Globus pallidus (tissue), 1 donor: ENCODE measurements around the gene ERCC6L.

Experiments used
- DNase-seq: peaks from one replicate; pipeline ENCODE4 v3.0.0-alpha.2; 2015; ENCODE audit warnings: low spot score

Gene ERCC6L, protein sequence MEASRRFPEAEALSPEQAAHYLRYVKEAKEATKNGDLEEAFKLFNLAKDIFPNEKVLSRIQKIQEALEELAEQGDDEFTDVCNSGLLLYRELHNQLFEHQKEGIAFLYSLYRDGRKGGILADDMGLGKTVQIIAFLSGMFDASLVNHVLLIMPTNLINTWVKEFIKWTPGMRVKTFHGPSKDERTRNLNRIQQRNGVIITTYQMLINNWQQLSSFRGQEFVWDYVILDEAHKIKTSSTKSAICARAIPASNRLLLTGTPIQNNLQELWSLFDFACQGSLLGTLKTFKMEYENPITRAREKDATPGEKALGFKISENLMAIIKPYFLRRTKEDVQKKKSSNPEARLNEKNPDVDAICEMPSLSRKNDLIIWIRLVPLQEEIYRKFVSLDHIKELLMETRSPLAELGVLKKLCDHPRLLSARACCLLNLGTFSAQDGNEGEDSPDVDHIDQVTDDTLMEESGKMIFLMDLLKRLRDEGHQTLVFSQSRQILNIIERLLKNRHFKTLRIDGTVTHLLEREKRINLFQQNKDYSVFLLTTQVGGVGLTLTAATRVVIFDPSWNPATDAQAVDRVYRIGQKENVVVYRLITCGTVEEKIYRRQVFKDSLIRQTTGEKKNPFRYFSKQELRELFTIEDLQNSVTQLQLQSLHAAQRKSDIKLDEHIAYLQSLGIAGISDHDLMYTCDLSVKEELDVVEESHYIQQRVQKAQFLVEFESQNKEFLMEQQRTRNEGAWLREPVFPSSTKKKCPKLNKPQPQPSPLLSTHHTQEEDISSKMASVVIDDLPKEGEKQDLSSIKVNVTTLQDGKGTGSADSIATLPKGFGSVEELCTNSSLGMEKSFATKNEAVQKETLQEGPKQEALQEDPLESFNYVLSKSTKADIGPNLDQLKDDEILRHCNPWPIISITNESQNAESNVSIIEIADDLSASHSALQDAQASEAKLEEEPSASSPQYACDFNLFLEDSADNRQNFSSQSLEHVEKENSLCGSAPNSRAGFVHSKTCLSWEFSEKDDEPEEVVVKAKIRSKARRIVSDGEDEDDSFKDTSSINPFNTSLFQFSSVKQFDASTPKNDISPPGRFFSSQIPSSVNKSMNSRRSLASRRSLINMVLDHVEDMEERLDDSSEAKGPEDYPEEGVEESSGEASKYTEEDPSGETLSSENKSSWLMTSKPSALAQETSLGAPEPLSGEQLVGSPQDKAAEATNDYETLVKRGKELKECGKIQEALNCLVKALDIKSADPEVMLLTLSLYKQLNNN

GRCh38 chrX:72238721-72239475 is at the start of gene ERCC6L:
Gene ERCC6L, minus strand, starts transcription at chrX:72239027. Its CDS starts 116 bp downstream, at chrX:72238911.
- DNase-seq: peak; percentile 75

DNA sequence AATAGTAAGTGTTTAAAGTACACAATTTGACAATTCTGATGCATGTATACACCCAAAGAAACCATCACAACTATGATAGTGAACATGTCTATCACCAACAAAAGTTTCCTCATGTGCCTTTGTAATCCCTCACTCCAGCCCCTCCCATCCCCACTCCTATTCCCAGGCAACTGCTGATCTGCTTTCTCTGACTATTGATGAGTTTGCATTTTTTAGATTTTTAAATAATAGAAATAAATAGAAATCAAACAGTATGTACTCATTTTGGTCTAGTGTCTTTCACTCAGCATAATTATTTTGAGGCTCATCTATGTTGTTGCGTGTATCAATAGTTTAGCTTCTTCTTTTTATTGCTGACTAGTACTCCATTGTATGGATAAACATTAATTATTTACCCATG is 43.5 kb upstream of the ERCC6L start:
- DNase-seq: no peak

GRCh38 chrX:72280321-72280845 is 41.6 kb upstream of the ERCC6L start:
- no peak for DNase-seq

GRCh38 chrX:72276478-72276953 is 37.7 kb upstream of the ERCC6L start:
- no peak for DNase-seq

GRCh38 chrX:72274526-72274925 is 35.7 kb upstream of the ERCC6L start:
- DNase-seq: no peak

GRCh38 chrX:72273718-72274117 is 34.9 kb upstream of the ERCC6L start:
- no peak for DNase-seq

DNA sequence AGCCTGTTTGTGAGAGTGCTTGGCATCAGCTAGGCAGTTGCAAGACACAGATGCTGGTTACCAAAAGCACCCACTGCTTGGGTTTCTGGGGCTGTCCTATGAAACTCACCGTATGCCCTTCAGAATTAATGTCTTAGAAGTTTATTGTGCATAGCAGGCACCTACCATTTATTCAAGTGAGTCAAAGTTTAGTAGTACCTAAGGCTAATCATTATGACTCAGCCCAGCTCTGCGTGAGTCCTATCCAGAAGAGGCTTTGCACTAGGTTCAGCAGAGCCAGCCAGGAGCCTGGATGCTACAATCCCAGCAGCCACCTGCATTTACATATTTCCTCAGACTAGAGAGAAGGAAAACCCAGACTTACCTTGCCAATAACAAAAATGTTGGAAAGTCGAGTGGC is 34.0 kb upstream of the ERCC6L start:
- no peak for DNase-seq

DNA sequence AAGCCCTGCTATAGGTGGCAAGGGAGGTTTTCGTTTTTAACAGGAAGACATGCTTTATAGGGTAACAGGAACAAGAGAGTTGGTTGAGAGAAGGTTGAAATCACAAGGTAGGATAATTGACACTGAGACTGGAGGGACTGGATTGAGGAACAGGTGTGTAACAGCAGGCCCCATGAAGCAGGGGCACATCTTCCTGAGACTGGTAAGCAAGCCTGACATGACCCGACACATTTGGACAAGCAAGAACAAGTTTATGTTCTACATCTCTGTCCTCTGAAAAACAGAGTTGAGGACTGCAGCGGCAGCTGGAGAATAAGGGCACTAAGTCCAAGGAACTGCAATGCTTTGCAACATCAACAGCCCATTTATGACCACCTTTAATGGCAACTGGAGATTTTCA is 33.0 kb upstream of the ERCC6L start:
- DNase-seq: no peak

DNA sequence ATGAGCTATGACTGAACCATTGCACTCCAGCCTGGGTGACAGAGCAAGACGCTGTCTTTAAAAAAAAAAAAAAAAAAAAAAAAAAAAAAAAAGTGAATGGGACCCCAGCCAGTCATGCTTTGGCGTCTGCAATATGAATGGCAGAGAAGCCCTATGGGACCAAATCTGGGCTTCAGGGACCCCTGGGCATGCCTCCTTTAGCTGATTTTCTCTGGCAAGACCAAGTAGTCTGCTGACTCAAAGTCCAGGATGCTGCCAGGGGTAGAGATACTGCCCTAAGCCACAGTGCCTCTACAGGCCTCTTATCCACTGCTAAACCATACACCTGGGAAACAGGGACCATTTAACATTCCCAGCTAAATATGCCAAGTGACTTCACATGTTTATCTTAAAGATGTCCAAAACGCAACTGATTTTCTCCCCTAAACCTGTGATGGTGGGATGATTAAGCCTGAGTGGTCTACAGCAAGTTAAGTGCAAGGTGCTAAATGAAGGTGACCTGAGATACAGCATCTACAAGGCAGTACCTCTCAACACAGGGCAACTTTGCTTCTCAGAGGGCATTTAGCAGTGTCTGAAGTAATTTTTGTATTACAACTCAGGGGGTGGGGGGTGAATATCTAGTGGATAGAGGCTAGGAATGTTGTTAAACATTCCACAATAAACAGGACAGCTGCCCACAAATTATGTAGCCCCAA is 32.4 kb upstream of the ERCC6L start:
- DNase-seq: no peak

DNA sequence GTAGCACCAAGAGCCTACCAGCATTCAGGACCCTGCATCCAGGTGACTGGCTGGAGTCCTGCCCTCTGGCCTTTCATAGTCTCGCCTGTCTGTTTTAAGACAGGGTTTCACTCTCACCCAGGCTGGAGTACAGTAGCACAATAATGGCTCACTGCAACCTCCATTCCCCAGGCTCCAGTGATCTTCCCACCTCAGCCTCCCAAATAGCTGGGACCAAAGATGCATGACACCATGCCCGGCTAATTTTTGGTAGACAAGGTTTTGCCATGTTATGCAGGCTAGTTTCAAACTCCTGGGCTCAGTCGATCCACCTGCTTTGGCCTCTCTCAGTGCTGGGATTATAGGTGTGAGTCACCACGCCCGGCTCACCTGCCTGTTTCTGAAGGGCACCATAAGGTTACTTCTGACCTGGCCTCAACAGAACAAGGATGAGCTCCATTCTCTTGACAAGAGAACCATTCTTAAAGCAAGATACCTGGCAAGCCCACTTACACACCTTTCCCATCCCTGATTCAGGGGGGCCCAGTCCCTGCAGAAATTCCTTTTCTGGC is 31.6 kb upstream of the ERCC6L start:
- DNase-seq: no peak

DNA sequence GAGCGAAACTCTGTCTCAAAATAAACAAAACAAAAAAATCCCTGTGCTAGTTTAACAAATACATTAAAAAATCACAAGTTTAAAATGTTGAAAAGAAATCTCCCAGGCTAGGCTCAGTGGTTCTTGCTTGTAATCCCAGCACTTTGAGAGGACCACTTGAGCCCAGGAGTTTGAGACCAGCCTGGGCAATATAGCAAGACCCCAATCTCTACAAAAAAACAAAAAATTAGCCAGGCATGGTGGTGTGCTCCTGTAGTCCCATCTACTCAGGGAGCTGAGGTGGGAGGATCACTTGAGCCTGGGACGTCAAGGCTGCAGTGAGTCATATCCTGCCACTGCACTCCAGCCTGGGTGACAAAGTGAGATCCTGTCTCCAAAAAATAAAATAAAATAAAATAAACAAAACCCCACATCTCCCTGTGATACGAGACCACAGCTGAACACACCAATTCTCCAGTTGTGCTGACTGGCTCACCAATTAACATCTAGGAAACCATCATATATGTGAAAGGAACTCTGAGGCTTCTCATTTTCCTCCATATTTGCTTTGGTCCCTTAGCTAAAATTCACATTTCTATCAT is 30.9 kb upstream of the ERCC6L start:
- DNase-seq: no peak

GRCh38 chrX:72268597-72269365 is 30.0 kb upstream of the ERCC6L start:
- DNase-seq: no peak

DNA sequence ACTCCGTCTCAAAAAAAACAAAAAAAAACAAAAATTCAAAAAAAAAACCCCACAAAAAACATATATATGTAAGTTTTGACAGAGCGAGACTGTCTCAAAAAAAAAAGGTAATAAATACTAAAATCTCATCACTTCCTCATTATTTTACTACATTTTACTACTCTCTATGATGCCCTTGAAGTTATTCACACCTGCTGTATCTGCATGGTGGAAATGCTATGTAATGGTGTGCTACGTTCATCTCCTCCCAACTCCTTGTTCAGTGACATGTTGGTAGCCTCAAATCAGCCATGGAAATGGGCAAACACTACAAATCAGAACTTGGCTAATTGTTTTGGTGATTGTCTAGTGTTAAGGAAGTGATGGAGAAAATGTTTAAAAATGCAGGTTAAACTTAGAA is 26.4 kb upstream of the ERCC6L start:
- DNase-seq: no peak

DNA sequence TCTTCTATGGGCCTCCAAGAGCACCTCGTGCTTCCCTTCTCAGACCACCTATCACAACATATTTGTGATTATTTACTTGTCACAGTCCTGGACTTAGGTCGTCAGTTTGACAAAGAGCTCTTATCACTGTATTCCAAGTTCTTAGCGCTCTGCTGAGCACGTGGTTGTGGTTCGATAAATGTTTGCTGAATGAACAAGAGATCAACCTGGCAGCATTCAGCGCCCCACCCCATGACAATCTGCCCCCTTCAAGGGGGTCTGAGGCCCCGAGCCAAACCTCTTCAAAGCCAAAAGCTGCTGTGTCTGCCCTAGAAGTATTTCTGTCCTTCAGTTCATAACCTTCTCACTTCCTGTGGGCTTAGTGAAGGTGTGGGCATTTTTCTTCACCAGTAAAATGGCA is 23.2 kb upstream of the ERCC6L start:
- no peak for DNase-seq

DNA sequence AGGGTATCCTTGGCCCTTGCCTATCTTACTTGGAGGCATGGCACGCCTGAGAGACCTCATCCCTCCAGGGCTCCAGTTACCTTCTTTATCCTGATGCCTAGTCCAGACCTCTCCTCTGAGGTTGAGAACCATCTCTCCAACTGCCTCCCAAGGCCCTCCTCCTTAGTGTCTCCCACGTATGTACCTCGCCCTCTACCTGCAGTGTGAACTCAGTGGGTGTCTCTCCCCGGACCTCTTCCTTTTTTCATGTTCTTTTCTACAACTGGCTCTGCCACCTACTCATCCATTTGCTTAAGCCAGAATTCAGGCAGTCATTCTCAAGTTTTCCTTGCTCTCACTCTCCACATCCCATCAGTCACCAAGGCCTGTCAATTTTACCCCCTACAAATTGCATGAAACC is 21.6 kb upstream of the ERCC6L start:
- DNase-seq: no peak

- DNase-seq: no peak
Measured at GRCh38 chrX:72258174-72258573, 19.3 kb upstream of the ERCC6L start.

GRCh38 chrX:72255864-72256263 is 17.0 kb upstream of the ERCC6L start:
- DNase-seq: no peak

GRCh38 chrX:72255445-72255844 is 16.6 kb upstream of the ERCC6L start:
- no peak for DNase-seq

DNA sequence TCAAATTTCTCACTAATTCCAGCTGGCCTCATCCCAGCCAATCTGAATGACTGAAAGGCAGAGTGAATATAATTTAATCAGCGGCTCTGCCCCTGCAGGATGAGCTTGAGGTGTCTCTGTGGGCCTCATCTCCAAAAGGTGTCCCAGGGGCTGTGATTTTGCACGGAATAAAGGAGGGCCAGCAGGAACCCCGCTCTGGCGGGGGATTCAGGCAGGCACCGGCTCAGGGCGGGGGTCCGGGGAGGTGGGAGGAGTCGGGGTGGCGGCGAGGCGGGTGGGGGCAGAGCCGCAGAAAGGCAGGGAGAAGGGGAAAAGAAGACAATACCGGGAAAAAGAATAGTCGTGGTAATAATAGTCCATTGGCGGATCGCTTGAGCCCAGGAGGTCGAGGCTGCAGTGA is 16.0 kb upstream of the ERCC6L start:
- DNase-seq: no peak
